ENCODE measurements around the gene SBNO1. TPM values are rescaled to one million over a fixed set of nuclear protein-coding genes. Genes with fewer than 3 reads are reported as not detected.

SBNO1 gene
- total RNA-seq, 4 donors from 2014 or later, result 26.7 to 31.8 (median 29.9) TPM

DNA sequence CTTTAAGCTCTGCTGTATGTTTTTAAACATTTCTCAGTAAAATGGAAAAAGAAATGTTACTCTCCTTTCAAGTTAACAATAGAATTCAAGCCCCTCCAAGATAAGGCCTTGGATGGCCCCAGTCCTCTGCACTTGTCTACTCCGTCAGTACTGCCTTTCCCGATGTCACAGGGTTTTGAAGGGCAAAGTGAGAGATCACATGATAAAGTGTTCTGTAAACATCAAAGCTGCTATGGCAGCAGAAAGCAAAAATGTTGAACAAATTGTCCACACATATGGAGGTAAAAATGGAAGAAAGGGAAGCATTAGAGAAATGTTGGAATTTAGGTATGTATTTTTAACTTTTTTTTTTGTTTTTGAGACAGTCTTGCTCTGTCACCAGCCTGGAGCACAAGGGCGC lies 59.5 kb downstream of the SBNO1 start:
- Histone ChIP-seq H3K9me3 (no peaks in the 10 kb centered on the region), H3K4me1 (no peaks in the 10 kb centered on the region), H3K27ac (replicated peaks in 1 of 4) (no peak overlapping the region), H3K27me3 (no peaks in the 10 kb centered on the region), H3K4me3 (no peak overlapping the region), H3K36me3 (peaks cover 74 to 99% (median 96%) of the 10 kb centered on the region in 4 donors)
- 73% methylated on average over 3 of the region's 3 CpGs for WGBS
- intact Hi-C loops (cut with DNase I), result no loop called here
- DNase-seq (ENCODE audit: extremely low spot score), result no peak
- no peak for TF ChIP-seq POLR2A (IDR thresholded peaks at IDR 0.05; ENCODE audit: low read depth)
- no peak for TF ChIP-seq EP300 (IDR thresholded peaks at IDR 0.05)
- TF ChIP-seq POLR2AphosphoS5 (IDR thresholded peaks at IDR 0.05), result no peak
- TF ChIP-seq, protein P1, sequence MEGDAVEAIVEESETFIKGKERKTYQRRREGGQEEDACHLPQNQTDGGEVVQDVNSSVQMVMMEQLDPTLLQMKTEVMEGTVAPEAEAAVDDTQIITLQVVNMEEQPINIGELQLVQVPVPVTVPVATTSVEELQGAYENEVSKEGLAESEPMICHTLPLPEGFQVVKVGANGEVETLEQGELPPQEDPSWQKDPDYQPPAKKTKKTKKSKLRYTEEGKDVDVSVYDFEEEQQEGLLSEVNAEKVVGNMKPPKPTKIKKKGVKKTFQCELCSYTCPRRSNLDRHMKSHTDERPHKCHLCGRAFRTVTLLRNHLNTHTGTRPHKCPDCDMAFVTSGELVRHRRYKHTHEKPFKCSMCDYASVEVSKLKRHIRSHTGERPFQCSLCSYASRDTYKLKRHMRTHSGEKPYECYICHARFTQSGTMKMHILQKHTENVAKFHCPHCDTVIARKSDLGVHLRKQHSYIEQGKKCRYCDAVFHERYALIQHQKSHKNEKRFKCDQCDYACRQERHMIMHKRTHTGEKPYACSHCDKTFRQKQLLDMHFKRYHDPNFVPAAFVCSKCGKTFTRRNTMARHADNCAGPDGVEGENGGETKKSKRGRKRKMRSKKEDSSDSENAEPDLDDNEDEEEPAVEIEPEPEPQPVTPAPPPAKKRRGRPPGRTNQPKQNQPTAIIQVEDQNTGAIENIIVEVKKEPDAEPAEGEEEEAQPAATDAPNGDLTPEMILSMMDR (IDR thresholded peaks at IDR 0.05), result no peak

GRCh38 chr12:123293178-123293760 lies 71.4 kb downstream of the SBNO1 start:
- H3K9me3 ChIP-seq, result no peaks in the 10 kb centered on the region
- intact Hi-C loops (cut with DNase I), result loop anchor here (10.0 kb wide), 1 partner anchor 52 kb away; no protein-coding TSS in a partner anchor
- H3K27ac ChIP-seq (replicated peaks in 1 of 4), result no peak overlapping the region
- no peaks in the 10 kb centered on the region for H3K4me1 ChIP-seq
- H3K27me3 ChIP-seq, result no peaks in the 10 kb centered on the region
- no peak overlapping the region for H3K4me3 ChIP-seq
- TF ChIP-seq, protein P1 (IDR thresholded peaks at IDR 0.05), result no peak
- no peak for TF ChIP-seq POLR2AphosphoS5 (IDR thresholded peaks at IDR 0.05)
- 94% methylated on average over 9 of the region's 9 CpGs for WGBS
- peaks cover 52 to 89% (median 76%) of the 10 kb centered on the region in 4 donors for H3K36me3 ChIP-seq
- no peak for DNase-seq (ENCODE audit: extremely low spot score)

DNA sequence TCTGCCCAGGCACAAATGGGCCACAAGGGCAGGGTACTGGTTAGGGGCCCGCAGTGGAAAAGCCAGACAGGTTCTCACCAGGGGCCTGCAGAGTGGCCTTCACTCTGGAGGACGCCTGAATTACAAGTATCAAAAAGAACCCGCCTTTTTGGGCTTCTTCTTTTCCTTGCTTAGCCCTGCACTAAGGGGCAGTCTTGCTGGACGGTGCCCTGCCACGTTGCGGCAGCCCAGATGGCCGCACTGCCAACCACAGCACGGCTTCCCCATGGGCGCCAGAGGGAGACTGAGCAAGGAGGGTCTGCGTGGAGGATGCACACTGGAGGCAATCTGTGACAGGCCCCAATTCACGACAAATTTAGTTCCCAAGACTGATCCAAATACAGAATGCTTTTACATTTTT lies 74.7 kb downstream of the SBNO1 start:
- Histone ChIP-seq H3K27me3 (no peaks in the 10 kb centered on the region), H3K4me1 (no peaks in the 10 kb centered on the region), H3K27ac (replicated peaks in 1 of 4) (no peak overlapping the region), H3K36me3 (peaks cover 27 to 58% (median 45%) of the 10 kb centered on the region in 4 donors), H3K9me3 (no peaks in the 10 kb centered on the region), H3K4me3 (no peak overlapping the region)
- no peak for DNase-seq (ENCODE audit: extremely low spot score)
- intact Hi-C loops (cut with DNase I), result loop anchor here (10.0 kb wide), 1 partner anchor 55 kb away; no protein-coding TSS in a partner anchor
- WGBS, result 90% methylated on average over 7 of the region's 11 CpGs
- TF ChIP-seq EP300 (IDR thresholded peaks at IDR 0.05) (no peak), POLR2A (IDR thresholded peaks at IDR 0.05; ENCODE audit: low read depth) (no peak), POLR2AphosphoS5 (IDR thresholded peaks at IDR 0.05) (no peak)
- TF ChIP-seq, protein P1 (IDR thresholded peaks at IDR 0.05), result no peak

GRCh38 chr12:123288751-123289346 lies 75.8 kb downstream of the SBNO1 start:
- no peak for DNase-seq (ENCODE audit: extremely low spot score)
- intact Hi-C loops (cut with DNase I), result no loop called here
- H3K27me3 ChIP-seq, result no peaks in the 10 kb centered on the region
- H3K9me3 ChIP-seq, result no peaks in the 10 kb centered on the region
- no peak overlapping the region for H3K27ac ChIP-seq (replicated peaks in 1 of 4)
- TF ChIP-seq POLR2A (IDR thresholded peaks at IDR 0.05; ENCODE audit: low read depth) (no peak), POLR2AphosphoS5 (IDR thresholded peaks at IDR 0.05) (no peak), EP300 (IDR thresholded peaks at IDR 0.05) (no peak)
- TF ChIP-seq, protein P1 (IDR thresholded peaks at IDR 0.05), result no peak
- H3K4me1 ChIP-seq, result no peaks in the 10 kb centered on the region
- 93% methylated on average over 20 of the region's 20 CpGs for WGBS
- peaks cover 17 to 48% (median 37%) of the 10 kb centered on the region in 4 donors for H3K36me3 ChIP-seq
- no peak overlapping the region for H3K4me3 ChIP-seq
